Osteocyte (in vitro differentiated cells): ENCODE results near the gene SLC25A41. TPM values are rescaled to one million over a fixed set of nuclear protein-coding genes. Genes with fewer than 3 reads are reported as not detected.
"Not testable (repeated sequence)": the region's sequence is repeated elsewhere in the genome, so short reads cannot be mapped to it uniquely, and the experiment has no call there.

Experiments
- DNase-seq: peaks from one replicate; pipeline ENCODE4 v3.0.0; 2021; ENCODE audit warnings: mixed read lengths; ENCODE audit not compliant: unreplicated experiment; ENCODE audit errors: extremely low spot score
- H3K27ac Mint-ChIP-seq: one replicate; pipeline ENCODE4 v1.8.0; 2021; ENCODE audit warnings: mild to moderate bottlenecking, mixed read lengths; ENCODE audit not compliant: unreplicated experiment
- H3K27me3 Mint-ChIP-seq: one replicate; pipeline ENCODE4 v1.8.0; 2021; ENCODE audit warnings: mixed read lengths; ENCODE audit not compliant: unreplicated experiment
- H3K36me3 Mint-ChIP-seq: one replicate; pipeline ENCODE4 v1.8.0; 2021; ENCODE audit warnings: mixed read lengths; ENCODE audit not compliant: unreplicated experiment
- H3K4me1 Mint-ChIP-seq: one replicate; pipeline ENCODE4 v1.8.0; 2021; ENCODE audit warnings: mixed read lengths; ENCODE audit not compliant: unreplicated experiment
- H3K4me3 Mint-ChIP-seq: one replicate; pipeline ENCODE4 v1.8.0; 2021; ENCODE audit warnings: mild to moderate bottlenecking, moderate library complexity, mixed read lengths; ENCODE audit not compliant: unreplicated experiment
- H3K9me3 Mint-ChIP-seq: one replicate; pipeline ENCODE4 v1.8.0; 2021; ENCODE audit warnings: mixed read lengths; ENCODE audit not compliant: unreplicated experiment
- CTCF ChIP-seq: fragments of 200-600 bp; sonication (generic); IDR thresholded peaks from 2 replicates; pipeline ENCODE4 v1.5.0; 2021; ENCODE audit warnings: antibody characterized with exemption, mild to moderate bottlenecking, moderate library complexity
- total RNA-seq: library from RNA; stranded (reverse); gene quantifications from 2 replicates; pipeline ENCODE4 v1.2.1, GENCODE V29; 2021

SLC25A41 gene
- total RNA-seq, 1 donor from 2014 or later, result 0.27 TPM

GRCh38 chr19:6402837-6403608 is 30.5 kb downstream of the SLC25A41 start:
- no peak for TF ChIP-seq CTCF
- Mint-ChIP-seq H3K4me3 (no peak overlapping the region), H3K4me1 (no peaks in the 10 kb centered on the region), H3K27me3 (no peaks in the 10 kb centered on the region), H3K9me3 (no peaks in the 10 kb centered on the region), H3K27ac (no peak overlapping the region), H3K36me3 (no peaks in the 10 kb centered on the region)
- DNase-seq, result no peak

GRCh38 chr19:6402058-6402457 is 31.5 kb downstream of the SLC25A41 start:
- no peak for DNase-seq
- H3K27ac Mint-ChIP-seq, result no peak overlapping the region
- H3K27me3 Mint-ChIP-seq, result no peaks in the 10 kb centered on the region
- H3K9me3 Mint-ChIP-seq, result no peaks in the 10 kb centered on the region
- H3K36me3 Mint-ChIP-seq, result no peaks in the 10 kb centered on the region
- no peaks in the 10 kb centered on the region for H3K4me1 Mint-ChIP-seq
- TF ChIP-seq CTCF, result no peak
- H3K4me3 Mint-ChIP-seq, result no peak overlapping the region

- H3K4me1 Mint-ChIP-seq, H3K4me3 Mint-ChIP-seq, H3K9me3 Mint-ChIP-seq, H3K27ac Mint-ChIP-seq, DNase-seq, H3K27me3 Mint-ChIP-seq, H3K36me3 Mint-ChIP-seq: not testable (repeated sequence)
Observed at GRCh38 chr19:6400062-6400944, 33.3 kb downstream of the SLC25A41 start.

GRCh38 chr19:6396305-6396704 is 37.3 kb downstream of the SLC25A41 start:
- no peak for DNase-seq
- no peaks in the 10 kb centered on the region for H3K27me3 Mint-ChIP-seq
- no peak for TF ChIP-seq CTCF
- peaks cover 2% of the 10 kb centered on the region for H3K36me3 Mint-ChIP-seq
- no peak overlapping the region for H3K27ac Mint-ChIP-seq
- no peak overlapping the region for H3K4me3 Mint-ChIP-seq
- peaks cover 22% of the 10 kb centered on the region for H3K4me1 Mint-ChIP-seq
- H3K9me3 Mint-ChIP-seq, result no peaks in the 10 kb centered on the region

- peak overlapping the region; percentile 98 for H3K27ac Mint-ChIP-seq
- no peaks in the 10 kb centered on the region for H3K27me3 Mint-ChIP-seq
- TF ChIP-seq CTCF, result no peak
- H3K9me3 Mint-ChIP-seq, result no peaks in the 10 kb centered on the region
- peaks cover 22% of the 10 kb centered on the region for H3K4me1 Mint-ChIP-seq
- peaks cover 5% of the 10 kb centered on the region for H3K36me3 Mint-ChIP-seq
- H3K4me3 Mint-ChIP-seq, result no peak overlapping the region
- no peak for DNase-seq
Observed at GRCh38 chr19:6394831-6395230, 38.7 kb downstream of the SLC25A41 start.
